ENCODE results near the gene MVP.

MVP gene

GRCh38 chr16:29808219-29808900 is 11.9 kb upstream of the MVP start:
- Mint-ChIP-seq H3K9me3 (no peaks in the 10 kb centered on the region), H3K27ac (peak overlapping the region; percentile 94), H3K27me3 (ENCODE audit: low read depth) (peaks cover 8% of the 10 kb centered on the region), H3K4me1 (ENCODE audit: low read depth) (peaks cover 39% of the 10 kb centered on the region), H3K4me3 (peak overlapping the region; percentile 92), H3K36me3 (ENCODE audit: low read depth) (peaks cover 48% of the 10 kb centered on the region)
- no peak for DNase-seq (ENCODE audit: low spot score)

GRCh38 chr16:29809031-29809747 is 11.1 kb upstream of the MVP start:
- H3K27ac Mint-ChIP-seq = peak overlapping the region; percentile 94
- H3K4me1 Mint-ChIP-seq (ENCODE audit: low read depth) = peaks cover 32% of the 10 kb centered on the region
- peak overlapping the region; percentile 92 for H3K4me3 Mint-ChIP-seq
- no peak for DNase-seq (ENCODE audit: low spot score)
- H3K27me3 Mint-ChIP-seq (ENCODE audit: low read depth) = peaks cover 8% of the 10 kb centered on the region
- H3K36me3 Mint-ChIP-seq (ENCODE audit: low read depth) = peaks cover 39% of the 10 kb centered on the region
- no peaks in the 10 kb centered on the region for H3K9me3 Mint-ChIP-seq

- H3K4me3 Mint-ChIP-seq = peak overlapping the region; percentile 85
- H3K27me3 Mint-ChIP-seq (ENCODE audit: low read depth) = peaks cover 8% of the 10 kb centered on the region
- peaks cover 33% of the 10 kb centered on the region for H3K36me3 Mint-ChIP-seq (ENCODE audit: low read depth)
- peaks cover 34% of the 10 kb centered on the region for H3K4me1 Mint-ChIP-seq (ENCODE audit: low read depth)
- no peak for DNase-seq (ENCODE audit: low spot score)
- H3K27ac Mint-ChIP-seq = peak overlapping the region; percentile 77
- no peaks in the 10 kb centered on the region for H3K9me3 Mint-ChIP-seq
Measured at GRCh38 chr16:29809850-29810698, 10.2 kb upstream of the MVP start.

- Mint-ChIP-seq H3K27me3 (ENCODE audit: low read depth) (peaks cover 8% of the 10 kb centered on the region), H3K27ac (peak overlapping the region; percentile 77), H3K36me3 (ENCODE audit: low read depth) (peaks cover 30% of the 10 kb centered on the region), H3K9me3 (no peaks in the 10 kb centered on the region), H3K4me3 (peak overlapping the region; percentile 85), H3K4me1 (ENCODE audit: low read depth) (peaks cover 36% of the 10 kb centered on the region)
- DNase-seq (ENCODE audit: low spot score) = no peak
Measured at GRCh38 chr16:29810699-29811169, 9.5 kb upstream of the MVP start.

GRCh38 chr16:29811170-29811895 is 8.9 kb upstream of the MVP start:
- H3K27me3 Mint-ChIP-seq (ENCODE audit: low read depth) = peaks cover 8% of the 10 kb centered on the region

GRCh38 chr16:29811896-29812665 is 8.2 kb upstream of the MVP start, which contains the start of gene PRRT2:
Gene PRRT2 (plus strand): TSS chr16:29812193. CDS start chr16:29813055, 862 bp downstream.
- Mint-ChIP-seq H3K4me1 (ENCODE audit: low read depth) (peaks cover 39% of the 10 kb centered on the region), H3K27me3 (ENCODE audit: low read depth) (peaks cover 8% of the 10 kb centered on the region), H3K36me3 (ENCODE audit: low read depth) (peaks cover 36% of the 10 kb centered on the region), H3K27ac (peak within 1 kb of the TSS; percentile 80), H3K9me3 (no peaks in the 10 kb centered on the region), H3K4me3 (peak within 1 kb of the TSS; percentile 85)
- peak; percentile 51 for DNase-seq (ENCODE audit: low spot score)

More at GRCh38 chr16:29811170-29811895, 8.9 kb upstream of the MVP start:
- DNase-seq (ENCODE audit: low spot score) = peak; percentile 88
- Mint-ChIP-seq H3K9me3 (no peaks in the 10 kb centered on the region), H3K27ac (peak overlapping the region; percentile 80), H3K4me3 (peak overlapping the region; percentile 85), H3K36me3 (ENCODE audit: low read depth) (peaks cover 32% of the 10 kb centered on the region), H3K4me1 (ENCODE audit: low read depth) (peaks cover 38% of the 10 kb centered on the region)

- DNase-seq (ENCODE audit: low spot score) = no peak
- H3K4me1 Mint-ChIP-seq (ENCODE audit: low read depth) = peaks cover 41% of the 10 kb centered on the region
- peak overlapping the region; percentile 51 for H3K4me3 Mint-ChIP-seq
- H3K36me3 Mint-ChIP-seq (ENCODE audit: low read depth) = peaks cover 34% of the 10 kb centered on the region
- H3K9me3 Mint-ChIP-seq = no peaks in the 10 kb centered on the region
- peaks cover 8% of the 10 kb centered on the region for H3K27me3 Mint-ChIP-seq (ENCODE audit: low read depth)
- no peak overlapping the region for H3K27ac Mint-ChIP-seq
Measured at GRCh38 chr16:29812754-29813643, 7.3 kb upstream of the MVP start.

- no peak for DNase-seq (ENCODE audit: low spot score)
- Mint-ChIP-seq H3K9me3 (no peaks in the 10 kb centered on the region), H3K36me3 (ENCODE audit: low read depth) (peaks cover 33% of the 10 kb centered on the region), H3K27ac (peak overlapping the region; percentile 41), H3K4me3 (no peak overlapping the region), H3K4me1 (ENCODE audit: low read depth) (peaks cover 43% of the 10 kb centered on the region), H3K27me3 (ENCODE audit: low read depth) (peaks cover 8% of the 10 kb centered on the region)
Measured at GRCh38 chr16:29813644-29814562, 6.4 kb upstream of the MVP start.

- Mint-ChIP-seq H3K4me3 (peak overlapping the region; percentile 99), H3K9me3 (no peaks in the 10 kb centered on the region), H3K27me3 (ENCODE audit: low read depth) (peaks cover 8% of the 10 kb centered on the region), H3K27ac (peak overlapping the region; percentile 99), H3K36me3 (ENCODE audit: low read depth) (peaks cover 36% of the 10 kb centered on the region), H3K4me1 (ENCODE audit: low read depth) (peaks cover 49% of the 10 kb centered on the region)
- DNase-seq (ENCODE audit: low spot score) = no peak
Measured at GRCh38 chr16:29814592-29814991, 5.7 kb upstream of the MVP start.

- peaks cover 50% of the 10 kb centered on the region for H3K4me1 Mint-ChIP-seq (ENCODE audit: low read depth)
- H3K27ac Mint-ChIP-seq = peak overlapping the region; percentile 99
- H3K4me3 Mint-ChIP-seq = peak overlapping the region; percentile 99
- no peak for DNase-seq (ENCODE audit: low spot score)
- H3K36me3 Mint-ChIP-seq (ENCODE audit: low read depth) = peaks cover 37% of the 10 kb centered on the region
- peaks cover 8% of the 10 kb centered on the region for H3K27me3 Mint-ChIP-seq (ENCODE audit: low read depth)
- no peaks in the 10 kb centered on the region for H3K9me3 Mint-ChIP-seq
Measured at GRCh38 chr16:29815032-29815721, 5.1 kb upstream of the MVP start.
